Measurements from ENCODE around the gene ATP6V0E1. TPM values are rescaled to one million over a fixed set of nuclear protein-coding genes. Genes with fewer than 3 reads are reported as not detected.
A peak's percentile ranks its signal among the peaks of the same experiment; 100 is the strongest.

The ATP6V0E1 gene
- total and polyA plus RNA-seq, 2 experiments from 2014 or later, result 75.9 to 250 TPM

DNA sequence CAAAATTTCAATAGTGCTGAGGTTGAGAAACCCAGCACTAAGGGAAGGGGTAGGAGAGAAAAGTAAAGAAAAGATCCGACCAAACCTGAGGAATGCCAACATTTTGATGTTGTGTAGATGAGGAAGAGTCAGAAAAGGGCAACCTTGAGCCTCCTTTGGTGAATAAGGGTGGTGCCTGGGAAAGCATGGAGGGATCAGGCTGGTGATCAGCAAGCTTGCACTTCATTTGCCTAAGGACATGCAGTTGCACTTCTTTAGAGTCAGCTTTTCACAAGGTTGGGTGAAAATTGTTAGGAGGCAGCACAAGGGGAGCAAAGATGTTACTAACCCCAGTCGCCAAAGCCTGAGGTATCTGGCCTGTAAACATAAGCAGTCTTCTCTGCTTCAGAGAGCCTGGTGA is 20.4 kb downstream of the ATP6V0E1 start (continued):
- TF ChIP-seq, protein P1, sequence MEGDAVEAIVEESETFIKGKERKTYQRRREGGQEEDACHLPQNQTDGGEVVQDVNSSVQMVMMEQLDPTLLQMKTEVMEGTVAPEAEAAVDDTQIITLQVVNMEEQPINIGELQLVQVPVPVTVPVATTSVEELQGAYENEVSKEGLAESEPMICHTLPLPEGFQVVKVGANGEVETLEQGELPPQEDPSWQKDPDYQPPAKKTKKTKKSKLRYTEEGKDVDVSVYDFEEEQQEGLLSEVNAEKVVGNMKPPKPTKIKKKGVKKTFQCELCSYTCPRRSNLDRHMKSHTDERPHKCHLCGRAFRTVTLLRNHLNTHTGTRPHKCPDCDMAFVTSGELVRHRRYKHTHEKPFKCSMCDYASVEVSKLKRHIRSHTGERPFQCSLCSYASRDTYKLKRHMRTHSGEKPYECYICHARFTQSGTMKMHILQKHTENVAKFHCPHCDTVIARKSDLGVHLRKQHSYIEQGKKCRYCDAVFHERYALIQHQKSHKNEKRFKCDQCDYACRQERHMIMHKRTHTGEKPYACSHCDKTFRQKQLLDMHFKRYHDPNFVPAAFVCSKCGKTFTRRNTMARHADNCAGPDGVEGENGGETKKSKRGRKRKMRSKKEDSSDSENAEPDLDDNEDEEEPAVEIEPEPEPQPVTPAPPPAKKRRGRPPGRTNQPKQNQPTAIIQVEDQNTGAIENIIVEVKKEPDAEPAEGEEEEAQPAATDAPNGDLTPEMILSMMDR (conservative IDR thresholded peaks at IDR 0.05; ENCODE audit: low read depth in 2 of 2), result no peak

DNA sequence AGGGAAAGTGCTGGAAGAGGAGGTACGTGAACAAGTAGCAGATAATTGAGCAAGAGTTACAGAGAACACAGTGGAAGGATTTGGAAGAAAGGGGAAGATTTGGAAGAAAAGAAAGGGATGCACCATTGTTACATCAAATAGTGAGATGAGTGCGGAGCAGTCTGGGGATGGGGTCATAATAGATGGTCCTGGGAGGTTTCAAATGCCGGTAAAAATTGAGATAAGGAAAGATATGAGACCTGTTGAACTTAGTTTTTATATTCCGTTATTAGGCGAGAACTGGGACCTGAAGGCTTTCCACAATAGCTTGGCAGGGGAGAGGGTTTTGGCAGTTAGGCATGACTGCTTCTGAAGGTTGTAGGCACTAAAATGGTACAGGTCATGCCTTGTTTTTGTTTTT is 20.9 kb downstream of the ATP6V0E1 start:
- Mint-ChIP-seq H3K9me3 (no peaks in the 10 kb centered on the region), H3K4me1 (peaks cover 13% of the 10 kb centered on the region; the same call in 2 of the 3 replicates), H3K36me3 (ENCODE audit: low read depth) (no peaks in the 10 kb centered on the region), H3K27ac (no peak overlapping the region), H3K27me3 (ENCODE audit: insufficient read depth, low read depth, poor library complexity) (no peaks in the 10 kb centered on the region), H3K4me3 (no peak overlapping the region)
- Histone ChIP-seq H3K27ac (ENCODE audit: low read depth) (no peak overlapping the region), H3K79me2 (replicated peaks; ENCODE audit: insufficient read depth) (peaks cover 91% of the 10 kb centered on the region), H3K4me1 (ENCODE audit: insufficient read depth) (no peaks in the 10 kb centered on the region), H3K27me3 (ENCODE audit: insufficient read depth) (no peaks in the 10 kb centered on the region), H3K36me3 (ENCODE audit: insufficient read depth) (no peaks in the 10 kb centered on the region), H3K4me2 (no peak overlapping the region), H3F3A (replicated peaks; ENCODE audit: low read depth) (no peaks in the 10 kb centered on the region), H3K9me2 (ENCODE audit: insufficient read depth) (no peaks in the 10 kb centered on the region), H2AFZ (no peak overlapping the region), H3K4me3 (no peak overlapping the region), H4K20me1 (replicated peaks; ENCODE audit: insufficient read depth) (peaks cover 29% of the 10 kb centered on the region)
- ATAC-seq (no peak), DNase-seq (ENCODE audit: low spot score) (no peak)
- TF ChIP-seq POLR2AphosphoS5 (IDR thresholded peaks at IDR 0.05; ENCODE audit: low read depth) (no peak), CREB1 (CRISPR knock-in tag; IDR thresholded peaks at IDR 0.05; ENCODE audit: low read depth) (no peak), EZH2phosphoT487 (IDR thresholded peaks at IDR 0.05; ENCODE audit: unreplicated experiment) (no peak)

DNA sequence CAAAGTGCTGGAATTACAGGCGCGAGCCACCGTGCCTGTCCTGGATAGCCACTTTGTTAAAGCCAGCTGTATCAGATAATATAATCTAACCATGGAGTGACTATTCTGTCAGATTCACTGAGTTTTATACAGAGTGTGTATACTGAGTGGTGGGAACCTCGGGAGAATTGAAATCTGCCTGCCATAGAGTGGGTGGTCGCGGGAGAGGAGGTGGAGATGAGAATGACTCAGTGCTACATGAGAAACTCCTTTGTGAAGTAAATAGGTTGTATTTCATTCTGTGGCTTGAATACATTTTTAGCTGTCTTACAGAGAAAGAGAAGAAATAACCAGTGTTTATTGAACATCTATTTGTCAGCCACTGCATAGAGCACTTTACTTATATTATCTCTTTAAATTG is 26.4 kb downstream of the ATP6V0E1 start:
- Histone ChIP-seq H2AFZ (no peak overlapping the region), H3K36me3 (ENCODE audit: insufficient read depth) (no peaks in the 10 kb centered on the region), H3K79me2 (replicated peaks; ENCODE audit: insufficient read depth) (peaks cover 77% of the 10 kb centered on the region), H3K9me2 (ENCODE audit: insufficient read depth) (no peaks in the 10 kb centered on the region), H3F3A (replicated peaks; ENCODE audit: low read depth) (no peaks in the 10 kb centered on the region), H4K20me1 (replicated peaks; ENCODE audit: insufficient read depth) (peaks cover 16% of the 10 kb centered on the region), H3K4me1 (ENCODE audit: insufficient read depth) (no peaks in the 10 kb centered on the region), H3K27ac (ENCODE audit: low read depth) (no peak overlapping the region), H3K4me2 (no peak overlapping the region), H3K27me3 (ENCODE audit: insufficient read depth) (no peaks in the 10 kb centered on the region), H3K4me3 (no peak overlapping the region)
- Mint-ChIP-seq H3K36me3 (ENCODE audit: low read depth) (no peaks in the 10 kb centered on the region), H3K4me3 (no peak overlapping the region), H3K9me3 (no peaks in the 10 kb centered on the region), H3K27me3 (ENCODE audit: insufficient read depth, low read depth, poor library complexity) (peaks cover 2% of the 10 kb centered on the region), H3K4me1 (peaks cover under 1% of the 10 kb centered on the region; the same call in 2 of the 3 replicates), H3K27ac (no peak overlapping the region)
- peak; percentile 42 for ATAC-seq
- TF ChIP-seq ZNF114 (CRISPR knock-in tag; IDR thresholded peaks at IDR 0.05) (no peak), EZH2 (IDR thresholded peaks at IDR 0.05; ENCODE audit: low read depth, unreplicated experiment) (no peak), EZH2phosphoT487 (IDR thresholded peaks at IDR 0.05; ENCODE audit: unreplicated experiment) (no peak), STAT1 (IDR thresholded peaks at IDR 0.05; ENCODE audit: unreplicated experiment) (no peak)
- no peak for DNase-seq (ENCODE audit: low spot score)

Measured in GM23338 (cell line).